ENCODE data around the gene AMN. TPM values are rescaled to one million over a fixed set of nuclear protein-coding genes. Genes with fewer than 3 reads are reported as not detected.

AMN gene
- total and polyA plus RNA-seq, 9 of the 15 experiments (the other 6 are each of a cell fraction or from before 2014, with no cell fraction given) = 0.04 to 0.14 TPM; not detected in 7

DNA sequence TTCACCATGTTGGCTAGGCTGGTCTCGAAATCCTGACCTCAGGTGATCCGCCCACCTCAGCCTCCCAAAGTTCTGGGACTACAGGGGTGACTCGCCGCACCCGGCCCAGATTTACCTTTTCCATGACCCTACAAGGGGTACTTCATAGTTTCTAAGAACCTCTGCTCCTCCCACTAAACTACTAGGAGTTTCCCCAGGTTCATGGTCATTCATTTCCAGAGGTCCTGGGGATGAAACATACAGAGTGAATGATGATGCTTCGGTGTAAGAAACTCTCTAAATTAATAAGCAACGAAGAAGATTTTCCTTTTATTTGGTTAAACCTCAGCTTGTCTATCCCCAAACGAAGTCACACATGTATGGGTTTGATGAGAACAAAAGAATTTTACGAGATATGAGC is 56.9 kb downstream of the AMN start:
- Histone ChIP-seq H4K20me1 (replicated peaks; ENCODE audit: control insufficient read depth, insufficient read depth, low read length) (no peaks in the 10 kb centered on the region), H3K9ac (ENCODE audit: insufficient read depth in 1 of 2, low read depth in 2 of 2, low read length in 2 of 2) (no peak overlapping the region), H3K27ac (ENCODE audit: extremely low read depth, low read depth, low read length) (no peak overlapping the region), H3K36me3 (ENCODE audit: control insufficient read depth, insufficient read depth, low read length) (peaks cover 17% of the 10 kb centered on the region; the same call in 2 of the 3 replicates), H3K27me3 (ENCODE audit: control insufficient read depth in 2 of 2, insufficient read depth in 2 of 2, low read length in 2 of 2) (no peaks in the 10 kb centered on the region), H3K9me1 (ENCODE audit: control insufficient read depth, insufficient read depth, low read length) (peaks cover 3% of the 10 kb centered on the region), H3K4me1 (replicated peaks in 1 of 2; ENCODE audit: control insufficient read depth in 2 of 2, insufficient read depth in 2 of 2, low read length in 2 of 2) (no peaks in the 10 kb centered on the region), H2AFZ (ENCODE audit: low read depth, low read length) (no peak overlapping the region), H3K4me3 (no peak overlapping the region), H3K9me3 (replicated peaks; ENCODE audit: control insufficient read depth, insufficient read depth, low read depth, low read length) (no peaks in the 10 kb centered on the region), H3K79me2 (ENCODE audit: control insufficient read depth, insufficient read depth, low read length) (no peaks in the 10 kb centered on the region), H3K4me2 (ENCODE audit: insufficient read depth, low read length) (no peak overlapping the region)
- ChIA-PET CTCF (ENCODE audit: low intra/inter-chr PET ratio) (no interaction called here), POLR2A (interaction anchor here (0.7 kb wide), 1 partner anchor 41 kb away, joined by 3 read pairs; no protein-coding TSS in a partner anchor)
- in situ Hi-C loops (cut with MboI) = no loop called here
- intact Hi-C loops (cut with micrococcal nuclease) = no loop called here
- ATAC-seq = no peak
- TF ChIP-seq MAZ (CRISPR knock-in tag; conservative IDR thresholded peaks at IDR 0.05 in 1 of 2, IDR thresholded peaks at IDR 0.05 in 1 of 2) (no peak), ZKSCAN8 (CRISPR knock-in tag; IDR thresholded peaks at IDR 0.05) (no peak), RBBP5 (IDR thresholded peaks at IDR 0.05; ENCODE audit: borderline replicate concordance, insufficient read depth, low read length, poor library complexity, severe bottlenecking) (no peak), POLR2B (IDR thresholded peaks at IDR 0.05; ENCODE audit: low read depth, partially characterized antibody) (no peak), HNRNPK (IDR thresholded peaks at IDR 0.05; ENCODE audit: low read depth, low read length, poor library complexity, severe bottlenecking) (no peak), ZNF431 (CRISPR knock-in tag; IDR thresholded peaks at IDR 0.05) (no peak), FOXK2 (conservative IDR thresholded peaks at IDR 0.05 in 1 of 2, IDR thresholded peaks at IDR 0.05 in 1 of 2; ENCODE audit: low read depth in 2 of 2) (no peak)
- TF ChIP-seq, protein P1, sequence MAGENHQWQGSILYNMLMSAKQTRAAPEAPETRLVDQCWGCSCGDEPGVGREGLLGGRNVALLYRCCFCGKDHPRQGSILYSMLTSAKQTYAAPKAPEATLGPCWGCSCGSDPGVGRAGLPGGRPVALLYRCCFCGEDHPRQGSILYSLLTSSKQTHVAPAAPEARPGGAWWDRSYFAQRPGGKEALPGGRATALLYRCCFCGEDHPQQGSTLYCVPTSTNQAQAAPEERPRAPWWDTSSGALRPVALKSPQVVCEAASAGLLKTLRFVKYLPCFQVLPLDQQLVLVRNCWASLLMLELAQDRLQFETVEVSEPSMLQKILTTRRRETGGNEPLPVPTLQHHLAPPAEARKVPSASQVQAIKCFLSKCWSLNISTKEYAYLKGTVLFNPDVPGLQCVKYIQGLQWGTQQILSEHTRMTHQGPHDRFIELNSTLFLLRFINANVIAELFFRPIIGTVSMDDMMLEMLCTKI (IDR thresholded peaks at IDR 0.05; ENCODE audit: partially characterized antibody) = no peak
- BruUV-seq (replicated peaks) = no TSS peak
- no peak for DNase-seq (ENCODE audit: extremely low read depth in 1 of 4, low spot score in 3 of 4)
- WGBS (ENCODE audit: insufficient coverage, low coverage, missing lambda C conversion rate) = 74% methylated on average over 6 of the region's 9 CpGs
- FAIRE-seq = no peak
